SK-N-SH treated with all-trans-retinoic acid at 6 μM for 48 hours (cell line): Measurements from ENCODE around the gene DGKZ.

Experiments
- ARNTL ChIP-seq: fragments of 450-650 bp; formaldehyde crosslinking; IDR thresholded peaks from 2 replicates; pipeline ENCODE4 v1.5.0; 2020; ENCODE audit warnings: low read depth, mild to moderate bottlenecking, moderate library complexity, borderline replicate concordance
- BACH2 ChIP-seq: fragments of 250-450 bp; sonication (Bioruptor Pico); IDR thresholded peaks from 2 replicates; pipeline ENCODE4 v1.9.0; 2021; ENCODE audit warnings: mild to moderate bottlenecking, borderline replicate concordance
- CREB5 ChIP-seq: fragments of 250-450 bp; sonication (Bioruptor Pico); IDR thresholded peaks from 2 replicates; pipeline ENCODE4 v1.5.1; 2020; ENCODE audit warnings: low read depth, mild to moderate bottlenecking, moderate library complexity
- CSRNP3 ChIP-seq: fragments of 250-450 bp; sonication (Bioruptor Pico); IDR thresholded peaks from 2 replicates; pipeline ENCODE4 v1.5.1; 2021; ENCODE audit warnings: mild to moderate bottlenecking, moderate library complexity
- ESRRG ChIP-seq: fragments of 250-450 bp; sonication (Bioruptor Pico); IDR thresholded peaks from 2 replicates; pipeline ENCODE4 v1.6.1; 2021; ENCODE audit warnings: mild to moderate bottlenecking
- GLIS3 ChIP-seq: fragments of 250-450 bp; sonication (Bioruptor Pico); IDR thresholded peaks from 2 replicates; pipeline ENCODE4 v1.5.0; 2020; ENCODE audit warnings: mild to moderate bottlenecking, moderate library complexity
- PATZ1 ChIP-seq: fragments of 250-450 bp; sonication (Bioruptor Pico); IDR thresholded peaks from 2 replicates; pipeline ENCODE4 v1.8.0; 2020; ENCODE audit warnings: mild to moderate bottlenecking, moderate library complexity, borderline replicate concordance
- PPARA ChIP-seq: fragments of 250-450 bp; sonication (Bioruptor Pico); IDR thresholded peaks from 2 replicates; pipeline ENCODE4 v1.5.0; 2020; ENCODE audit warnings: mild to moderate bottlenecking, borderline replicate concordance
- RARB ChIP-seq: fragments of 250-450 bp; sonication (Bioruptor Pico); IDR thresholded peaks from 2 replicates; pipeline ENCODE4 v1.8.0; 2021; ENCODE audit warnings: mild to moderate bottlenecking, moderate library complexity
- TOX ChIP-seq: fragments of 250-450 bp; sonication (Bioruptor Pico); IDR thresholded peaks from 2 replicates; pipeline ENCODE4 v1.8.0; 2021; ENCODE audit warnings: mild to moderate bottlenecking, moderate library complexity, borderline replicate concordance
- TSHZ2 ChIP-seq: fragments of 250-450 bp; sonication (Bioruptor Pico); IDR thresholded peaks from 2 replicates; pipeline ENCODE4 v1.5.0; 2020; ENCODE audit warnings: mild to moderate bottlenecking, moderate library complexity
- ZC3H10 ChIP-seq: fragments of 250-450 bp; sonication (Bioruptor Pico); IDR thresholded peaks from 2 replicates; pipeline ENCODE4 v1.5.1; 2021; ENCODE audit warnings: mild to moderate bottlenecking, moderate library complexity

- TF ChIP-seq BACH2 (CRISPR knock-in tag), result no peak
- no peak for TF ChIP-seq TSHZ2
- no peak for TF ChIP-seq ARNTL
- no peak for TF ChIP-seq PATZ1 (CRISPR knock-in tag)
- TF ChIP-seq TOX (CRISPR knock-in tag), result no peak
- TF ChIP-seq CREB5, result no peak
- no peak for TF ChIP-seq ESRRG
- TF ChIP-seq PPARA, result no peak
- no peak for TF ChIP-seq GLIS3 (CRISPR knock-in tag)
- TF ChIP-seq CSRNP3 (CRISPR knock-in tag), result no peak
- TF ChIP-seq RARB (CRISPR knock-in tag), result no peak
- no peak for TF ChIP-seq ZC3H10 (CRISPR knock-in tag)
Measured at GRCh38 chr11:46360878-46361277, 13.6 kb downstream of the DGKZ start.
